ENCODE data around the gene MYL6B.

Gene MYL6B

GRCh38 chr12:56122637-56123036 lies 29.8 kb upstream of the MYL6B start:
- DNase-seq (ENCODE audit: low read depth): no peak

GRCh38 chr12:56124133-56124532 lies 28.3 kb upstream of the MYL6B start:
- no peak for DNase-seq (ENCODE audit: low read depth)

DNA sequence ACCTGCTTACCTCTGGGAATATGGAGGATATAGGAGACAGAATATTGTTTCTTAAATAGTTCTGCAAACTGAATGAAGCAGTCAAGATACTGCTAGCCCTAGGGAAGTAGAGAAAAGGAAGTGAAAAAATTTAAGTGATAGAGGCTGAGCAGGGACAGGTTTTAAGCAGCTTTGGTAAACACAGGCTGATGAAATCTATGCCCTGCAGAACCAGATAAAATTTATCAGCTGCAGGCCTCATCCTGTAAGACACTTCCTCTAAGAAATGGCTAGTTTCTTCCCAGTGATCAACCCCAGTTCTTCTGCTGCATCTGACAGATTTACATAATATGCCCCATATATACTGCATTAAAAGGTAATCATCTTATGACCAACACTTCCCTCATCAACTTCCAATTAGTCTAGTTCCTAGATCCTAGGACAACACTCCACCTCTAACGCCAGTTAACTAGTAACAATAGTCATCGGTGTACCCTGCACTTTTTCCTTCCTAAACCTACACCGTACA lies 25.6 kb upstream of the MYL6B start:
- no peak for DNase-seq (ENCODE audit: low read depth)

GRCh38 chr12:56127485-56127887 lies 24.9 kb upstream of the MYL6B start:
- no peak for DNase-seq (ENCODE audit: low read depth)

DNA sequence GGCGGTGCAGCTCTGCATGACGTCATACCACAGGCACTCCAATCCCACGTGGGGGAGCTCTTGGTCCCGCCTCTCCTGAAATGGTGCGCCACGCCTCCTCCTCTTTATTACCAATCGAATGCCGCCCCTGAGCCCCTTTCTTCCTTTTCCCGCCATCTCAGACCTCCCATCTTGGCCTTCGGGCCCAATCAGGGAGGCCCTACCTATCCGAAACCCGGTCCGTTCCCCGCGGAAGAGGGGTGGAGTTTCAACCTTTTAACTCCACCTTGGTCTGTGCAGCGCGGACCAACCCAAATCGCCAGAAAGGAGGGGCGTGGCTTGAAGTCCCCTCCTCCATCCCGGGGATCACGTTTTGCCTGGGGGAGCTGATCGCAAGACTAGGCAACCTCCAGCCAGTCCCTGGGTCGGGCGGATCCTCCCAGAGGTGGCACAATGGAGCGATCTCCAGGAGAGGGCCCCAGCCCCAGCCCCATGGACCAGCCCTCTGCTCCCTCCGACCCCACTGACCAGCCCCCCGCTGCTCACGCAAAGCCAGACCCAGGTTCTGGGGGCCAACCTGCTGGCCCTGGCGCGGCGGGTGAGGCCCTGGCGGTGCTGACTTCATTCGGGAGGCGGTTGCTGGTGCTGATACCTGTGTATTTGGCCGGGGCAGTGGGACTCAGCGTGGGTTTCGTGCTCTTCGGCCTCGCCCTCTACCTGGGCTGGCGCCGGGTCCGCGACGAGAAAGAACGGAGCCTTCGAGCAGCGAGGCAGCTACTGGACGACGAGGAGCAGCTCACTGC lies 24.3 kb upstream of the MYL6B start, which contains the start of gene ESYT1:
Gene ESYT1 (plus strand): TSS at position 380 of the 782 bp plus-strand sequence. CDS start 53 bp downstream, at position 433.
- peak; percentile 98 for DNase-seq (ENCODE audit: low read depth)

DNA sequence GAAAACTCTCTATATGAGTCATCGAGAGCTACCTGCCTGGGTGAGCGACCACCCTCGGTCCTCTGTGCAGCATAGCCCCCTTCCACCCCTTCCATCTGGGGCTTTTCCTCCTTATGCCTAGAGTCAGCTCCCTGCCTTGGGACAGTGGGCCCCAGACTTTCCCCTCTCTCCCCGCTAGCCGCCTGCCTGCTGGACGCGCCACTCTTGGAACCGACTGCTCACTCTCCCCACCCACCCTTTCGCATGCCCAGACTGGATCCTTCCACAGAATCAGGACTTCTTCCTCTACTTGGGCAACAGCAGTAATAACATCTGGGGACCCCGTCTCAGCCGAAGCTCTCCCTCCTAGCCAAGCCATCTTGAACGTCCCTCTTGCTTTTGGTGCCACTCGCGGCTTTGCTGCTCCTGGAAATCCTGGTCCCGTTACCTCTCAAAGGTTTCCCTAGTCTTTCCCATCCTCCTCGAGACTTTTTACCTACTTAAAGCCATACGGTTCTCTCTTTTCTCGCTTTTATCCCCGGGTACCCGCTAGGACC lies 23.6 kb upstream of the MYL6B start:
- DNase-seq (ENCODE audit: low read depth): no peak

GRCh38 chr12:56129206-56129941 lies 23.0 kb upstream of the MYL6B start:
- peak; percentile 42 for DNase-seq (ENCODE audit: low read depth)

DNA sequence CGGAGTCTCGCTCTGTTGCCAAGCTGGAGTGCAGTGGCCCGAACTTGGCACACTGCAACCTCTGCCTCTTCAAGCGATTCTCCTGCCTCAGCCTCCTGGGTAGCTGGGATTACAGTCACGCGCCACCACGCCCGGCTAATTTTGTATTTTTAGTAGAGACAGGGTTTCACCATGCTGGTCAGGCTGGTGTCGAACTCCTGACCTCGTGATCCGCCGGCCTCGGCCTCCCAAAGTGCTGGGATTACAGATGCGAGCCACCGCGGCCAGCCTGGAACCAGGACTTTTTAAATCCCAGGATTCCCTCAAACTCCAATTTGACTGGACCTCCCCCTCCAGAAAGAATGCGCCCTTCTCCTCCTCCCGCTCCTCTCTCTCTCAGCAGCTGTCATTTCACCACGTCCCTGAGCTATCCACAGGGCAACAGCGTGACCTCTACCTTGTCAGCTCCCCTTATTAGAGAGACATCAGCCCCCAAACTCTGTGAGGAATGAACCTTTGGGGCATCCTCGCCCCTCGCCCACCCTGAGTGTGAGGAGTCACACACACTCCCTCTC lies 22.4 kb upstream of the MYL6B start:
- no peak for DNase-seq (ENCODE audit: low read depth)

- DNase-seq (ENCODE audit: low read depth): no peak
These were observed 21.5 kb upstream of the MYL6B start for GRCh38 chr12:56130876-56131275.

DNA sequence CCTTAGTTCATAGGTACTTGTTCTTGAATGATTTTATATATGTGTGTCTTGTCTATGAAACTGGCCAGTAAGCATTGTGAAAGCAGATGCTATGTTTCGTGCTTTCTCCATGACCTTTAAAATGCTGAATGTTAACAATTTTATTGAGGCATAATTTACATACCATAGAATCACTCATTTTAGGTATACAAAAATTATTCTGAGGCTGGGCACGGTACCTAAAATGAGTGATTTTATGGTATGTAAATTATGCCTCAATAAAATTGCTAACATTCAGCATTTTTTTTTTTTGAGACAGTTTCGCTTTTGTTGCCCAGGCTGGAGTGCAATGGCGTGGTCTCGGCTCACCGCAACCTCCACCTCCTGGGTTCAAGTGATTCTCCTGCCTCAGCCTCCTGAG lies 17.5 kb upstream of the MYL6B start:
- DNase-seq (ENCODE audit: low read depth): no peak

DNA sequence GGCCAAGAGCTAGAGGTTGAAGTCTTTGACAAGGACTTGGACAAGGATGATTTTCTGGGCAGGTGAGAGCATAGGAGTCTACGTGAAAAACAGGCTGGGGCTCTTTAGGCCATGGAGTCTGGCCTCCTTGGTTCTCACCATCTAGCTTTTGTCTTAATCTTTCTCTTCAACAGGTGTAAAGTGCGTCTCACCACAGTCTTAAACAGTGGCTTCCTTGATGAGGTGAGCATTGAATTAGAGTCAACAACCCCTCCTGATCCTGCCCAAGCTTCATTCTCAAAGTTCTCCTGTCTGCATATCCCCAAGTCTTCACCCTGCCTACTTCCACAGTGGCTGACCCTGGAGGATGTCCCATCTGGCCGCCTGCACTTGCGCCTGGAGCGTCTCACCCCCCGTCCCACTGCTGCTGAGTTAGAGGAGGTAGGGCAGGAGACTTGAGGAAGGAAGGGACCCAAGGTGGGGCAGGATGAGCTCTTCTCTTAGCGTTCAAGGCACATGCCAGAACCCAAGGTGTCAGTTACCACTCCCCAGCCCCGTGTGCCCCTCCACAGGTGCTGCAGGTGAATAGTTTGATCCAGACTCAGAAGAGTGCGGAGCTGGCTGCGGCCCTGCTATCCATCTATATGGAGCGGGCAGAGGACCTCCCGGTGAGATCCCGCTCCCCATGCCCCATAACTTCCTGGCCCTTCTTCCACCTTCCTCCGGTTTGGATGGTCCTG lies 14.4 kb upstream of the MYL6B start:
- DNase-seq (ENCODE audit: low read depth): no peak

DNA sequence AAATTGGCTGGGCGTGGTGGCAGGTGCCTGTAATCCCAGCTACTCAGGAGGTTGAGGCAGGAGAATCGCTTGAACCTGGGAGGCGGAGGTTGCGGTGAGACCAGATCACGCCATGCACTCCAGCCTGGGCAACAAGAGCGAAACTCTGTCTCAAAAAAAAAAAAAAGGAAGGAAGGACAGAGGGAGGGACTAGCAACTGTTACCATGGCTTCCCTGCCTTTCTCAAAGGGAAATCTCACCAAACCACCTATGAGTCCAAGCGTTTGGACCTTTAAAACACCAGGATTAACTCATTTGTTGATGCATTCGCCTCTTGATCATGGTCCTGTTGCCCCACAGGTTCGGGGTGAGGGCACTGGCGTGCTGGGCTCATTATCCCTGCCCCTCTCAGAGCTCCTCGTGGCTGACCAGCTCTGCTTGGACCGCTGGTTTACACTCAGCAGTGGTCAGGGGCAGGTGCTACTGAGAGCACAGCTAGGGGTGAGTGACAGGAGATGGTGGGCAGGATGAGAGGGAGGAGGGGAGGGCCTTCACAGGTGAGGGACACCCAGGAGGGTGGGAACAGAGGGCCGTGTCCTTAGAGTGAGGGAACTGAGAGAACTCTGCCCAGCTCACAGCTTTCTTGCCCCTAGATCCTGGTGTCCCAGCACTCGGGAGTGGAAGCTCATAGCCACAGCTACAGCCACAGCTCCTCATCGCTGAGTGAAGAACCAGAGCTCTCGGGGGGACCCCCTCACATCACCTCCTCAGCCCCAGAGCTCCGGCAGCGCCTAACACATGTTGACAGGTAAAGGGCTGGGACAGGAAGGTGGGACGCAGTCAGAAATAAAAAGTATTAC lies 10.2 kb upstream of the MYL6B start:
- DNase-seq (ENCODE audit: low read depth): no peak

DNA sequence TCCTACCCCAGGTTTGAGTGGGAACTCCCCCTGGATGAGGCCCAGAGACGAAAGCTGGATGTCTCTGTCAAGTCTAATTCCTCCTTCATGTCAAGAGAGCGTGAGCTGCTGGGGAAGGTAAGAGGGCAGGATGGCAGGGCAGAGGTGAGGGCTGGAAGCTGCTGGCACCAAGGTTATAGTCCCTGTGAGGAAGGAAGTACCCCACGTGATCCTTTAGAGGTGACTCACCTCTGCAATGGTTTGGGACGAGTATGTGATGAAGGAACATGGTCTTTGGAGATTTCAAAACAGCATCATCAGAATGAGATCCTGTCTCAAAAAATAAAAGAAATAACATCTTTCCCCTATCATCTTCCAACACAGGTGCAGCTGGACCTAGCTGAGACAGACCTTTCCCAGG lies 9.2 kb upstream of the MYL6B start:
- DNase-seq (ENCODE audit: low read depth): no peak

- DNase-seq (ENCODE audit: low read depth): no peak
These were observed 8.5 kb upstream of the MYL6B start for GRCh38 chr12:56143870-56144269.

DNA sequence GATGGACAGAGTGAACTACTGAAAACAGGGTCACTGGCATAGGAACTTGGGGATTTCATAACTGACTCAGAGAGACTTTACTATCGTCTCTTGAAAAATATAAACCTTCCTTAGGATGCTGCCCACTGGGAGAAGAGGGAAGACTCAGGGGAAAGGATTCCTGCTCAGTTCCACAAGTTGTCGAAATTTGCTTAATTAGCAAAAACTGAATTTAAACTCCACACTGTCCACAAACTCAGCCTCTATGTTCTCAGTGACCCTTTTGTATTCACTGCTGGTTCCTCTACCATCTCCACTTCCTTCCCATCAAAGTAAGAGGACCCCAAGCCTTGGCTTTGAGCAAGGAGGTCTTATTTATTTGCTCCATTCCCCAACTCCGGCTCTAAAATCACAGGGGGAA lies 7.2 kb upstream of the MYL6B start:
- DNase-seq (ENCODE audit: low read depth): no peak

DNA sequence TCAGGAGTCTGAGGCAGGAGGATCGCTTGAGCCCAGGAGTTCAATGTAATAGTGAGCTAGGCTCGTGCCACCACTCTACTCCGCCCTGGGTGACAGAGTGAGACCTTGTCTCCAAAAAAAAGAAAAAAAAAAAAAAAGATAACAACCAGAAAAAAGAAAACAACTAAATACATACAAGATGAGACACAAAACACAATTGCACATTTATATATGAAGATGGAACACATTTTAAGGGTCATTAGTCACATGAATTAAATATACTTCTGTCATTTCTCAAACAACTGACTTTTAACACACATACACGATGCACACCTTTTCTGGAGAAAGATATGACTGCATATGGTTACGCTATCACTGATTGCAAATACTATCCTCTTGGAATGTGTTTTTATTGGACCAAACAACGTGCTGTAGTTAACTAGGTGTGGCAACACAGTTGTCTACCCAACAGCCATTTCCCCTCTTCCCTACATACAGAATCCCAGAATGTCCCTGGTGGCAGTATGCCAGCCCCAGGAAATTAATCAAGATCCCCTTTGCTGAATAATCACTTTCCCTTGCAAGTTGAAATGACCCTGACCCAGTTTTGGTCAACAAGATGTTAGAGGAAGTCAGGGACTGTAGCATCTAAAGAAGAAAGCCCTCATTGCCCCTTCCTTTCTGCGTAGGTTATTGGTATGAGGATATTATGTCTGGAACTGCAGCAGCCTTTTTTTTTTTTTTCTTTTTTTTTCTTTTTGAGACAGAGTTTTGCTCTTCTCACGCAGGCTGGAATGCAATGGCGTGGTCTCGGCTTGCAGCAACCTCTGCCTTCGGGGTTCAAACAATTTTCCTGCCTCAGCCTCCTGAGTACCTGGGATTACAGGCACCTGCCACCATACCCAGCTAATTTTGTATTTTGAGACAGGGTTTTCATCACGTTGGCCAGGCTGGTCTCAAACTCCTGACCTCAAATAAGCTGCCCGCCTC lies 5.6 kb upstream of the MYL6B start:
- no peak for DNase-seq (ENCODE audit: low read depth)

DNA sequence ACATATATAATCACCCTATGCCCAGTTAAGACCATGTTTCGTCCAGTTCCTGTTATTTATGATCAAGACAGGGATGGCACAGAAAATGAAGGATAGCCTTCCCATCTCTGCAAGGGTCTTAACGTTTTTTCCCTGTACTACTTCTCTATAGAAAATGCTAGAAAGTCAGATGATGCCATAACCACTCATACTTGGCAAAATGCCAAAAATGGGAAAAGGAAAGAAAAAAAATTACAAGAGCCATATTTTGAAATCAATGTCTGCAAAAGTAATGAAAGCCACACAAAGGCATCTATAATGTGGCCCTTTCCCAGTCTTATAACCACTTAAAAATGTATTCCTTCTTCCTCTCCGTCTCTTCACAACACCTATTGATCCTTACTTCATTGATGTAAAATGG lies 1.8 kb upstream of the MYL6B start:
- no peak for DNase-seq (ENCODE audit: low read depth)

DNA sequence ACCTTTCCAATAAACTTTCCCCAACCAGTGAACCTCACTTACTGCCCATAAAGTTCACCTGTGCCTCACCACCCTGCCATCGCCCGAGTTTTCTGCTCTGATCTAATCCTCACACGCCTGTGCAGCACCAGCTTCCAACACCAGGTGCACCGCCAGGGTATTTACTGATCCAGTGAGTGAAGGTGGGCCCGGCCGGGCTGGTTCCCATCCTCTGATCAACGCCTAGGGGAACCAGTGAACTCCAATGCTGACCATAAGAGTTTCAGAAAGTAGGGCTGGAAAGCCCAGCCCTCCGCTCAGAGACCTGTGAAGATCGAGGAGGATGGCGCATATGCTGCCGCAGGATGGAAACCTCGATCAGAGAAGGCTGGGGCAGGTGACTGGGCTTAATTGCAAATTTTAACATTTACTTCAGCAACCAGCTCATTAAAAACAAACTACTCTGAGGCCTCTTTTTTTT lies 685 bp upstream of the MYL6B start:
- DNase-seq (ENCODE audit: low read depth): peak; percentile 51

Data from T follicular helper cell (primary cell).